Measurements from ENCODE around the gene MAPK9.

The MAPK9 gene

DNA sequence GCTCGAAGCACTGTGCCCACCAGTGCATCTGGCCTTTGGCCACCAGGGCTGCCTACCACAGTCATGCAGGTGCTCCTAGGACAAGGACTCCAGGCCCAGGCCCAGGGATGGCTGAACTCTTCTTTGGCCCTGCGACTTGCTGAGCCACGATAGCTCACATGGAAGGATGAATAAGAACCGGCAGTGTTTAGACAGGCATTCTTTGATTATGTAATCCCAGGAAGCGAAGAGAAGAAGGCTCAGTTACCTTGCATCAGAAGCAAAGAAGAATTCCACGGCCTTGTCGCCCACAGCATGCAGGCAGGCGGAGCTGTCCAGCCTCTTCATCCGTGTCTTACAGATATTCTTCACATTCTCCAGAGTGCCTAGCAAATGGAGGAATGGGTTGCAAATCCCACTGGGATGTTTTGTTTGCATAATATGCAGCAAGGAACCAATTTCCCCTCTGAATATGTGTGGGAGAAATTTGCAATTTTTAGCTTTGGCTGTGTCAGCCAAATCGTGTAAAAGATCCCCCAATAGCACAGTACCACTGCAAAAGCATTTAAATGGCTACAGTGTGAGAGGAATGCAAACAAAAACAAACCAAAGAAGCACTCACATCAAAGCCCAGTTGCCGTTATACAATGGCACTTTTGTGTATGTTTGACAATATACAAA is 32.2 kb upstream of the MAPK9 start:
- TF ChIP-seq CTCF (IDR thresholded peaks at IDR 0.05; ENCODE audit: insufficient read depth, low read length, poor library complexity, severe bottlenecking), result no peak
- DNase-seq (ENCODE audit: extremely low read depth, insufficient read length), result no peak
- Histone ChIP-seq H3K36me3 (ENCODE audit: control insufficient read depth, insufficient read depth, low read length) (no peaks in the 10 kb centered on the region), H3K4me3 (replicated peaks; ENCODE audit: low read depth, low read length) (no peak overlapping the region), H3K27me3 (replicated peaks; ENCODE audit: control insufficient read depth, insufficient read depth, low read length) (no peaks in the 10 kb centered on the region)

DNA sequence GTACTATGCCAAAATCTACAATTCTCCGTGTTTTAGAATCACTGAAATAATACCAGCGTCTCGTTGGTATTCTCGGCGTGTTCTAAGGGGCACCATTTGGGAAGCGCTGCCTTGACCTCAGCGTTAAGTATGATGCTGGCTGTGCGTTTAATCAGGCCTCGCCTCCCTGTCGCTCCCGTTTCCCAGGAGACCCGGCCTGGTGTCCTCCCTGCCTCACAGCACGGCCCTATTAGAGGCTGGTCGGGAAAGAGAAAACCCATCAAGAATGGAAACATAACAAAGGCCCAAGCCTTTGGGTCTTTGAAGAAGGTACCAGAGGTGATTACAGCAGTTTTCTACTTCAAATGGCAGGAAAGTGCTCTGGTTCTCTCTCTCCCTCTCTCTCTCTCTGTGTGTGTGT is 31.3 kb upstream of the MAPK9 start:
- Histone ChIP-seq H3K36me3 (ENCODE audit: control insufficient read depth, insufficient read depth, low read length) (no peaks in the 10 kb centered on the region), H3K27me3 (replicated peaks; ENCODE audit: control insufficient read depth, insufficient read depth, low read length) (no peaks in the 10 kb centered on the region), H3K4me3 (replicated peaks; ENCODE audit: low read depth, low read length) (no peak overlapping the region)
- TF ChIP-seq CTCF (IDR thresholded peaks at IDR 0.05; ENCODE audit: insufficient read depth, low read length, poor library complexity, severe bottlenecking), result no peak
- DNase-seq (ENCODE audit: extremely low read depth, insufficient read length), result no peak

- Histone ChIP-seq H3K4me3 (replicated peaks; ENCODE audit: low read depth, low read length) (no peak overlapping the region), H3K36me3 (ENCODE audit: control insufficient read depth, insufficient read depth, low read length) (no peaks in the 10 kb centered on the region), H3K27me3 (replicated peaks; ENCODE audit: control insufficient read depth, insufficient read depth, low read length) (no peaks in the 10 kb centered on the region)
- DNase-seq (ENCODE audit: extremely low read depth, insufficient read length), result no peak
- TF ChIP-seq CTCF (IDR thresholded peaks at IDR 0.05; ENCODE audit: insufficient read depth, low read length, poor library complexity, severe bottlenecking), result no peak
Measured at GRCh38 chr5:180318456-180319089, 26.7 kb upstream of the MAPK9 start.

- no peak for TF ChIP-seq CTCF (IDR thresholded peaks at IDR 0.05; ENCODE audit: insufficient read depth, low read length, poor library complexity, severe bottlenecking)
- Histone ChIP-seq H3K27me3 (replicated peaks; ENCODE audit: control insufficient read depth, insufficient read depth, low read length) (no peaks in the 10 kb centered on the region), H3K4me3 (replicated peaks; ENCODE audit: low read depth, low read length) (no peak overlapping the region), H3K36me3 (ENCODE audit: control insufficient read depth, insufficient read depth, low read length) (no peaks in the 10 kb centered on the region)
- no peak for DNase-seq (ENCODE audit: extremely low read depth, insufficient read length)
Measured at GRCh38 chr5:180316586-180316985, 24.7 kb upstream of the MAPK9 start.

DNA sequence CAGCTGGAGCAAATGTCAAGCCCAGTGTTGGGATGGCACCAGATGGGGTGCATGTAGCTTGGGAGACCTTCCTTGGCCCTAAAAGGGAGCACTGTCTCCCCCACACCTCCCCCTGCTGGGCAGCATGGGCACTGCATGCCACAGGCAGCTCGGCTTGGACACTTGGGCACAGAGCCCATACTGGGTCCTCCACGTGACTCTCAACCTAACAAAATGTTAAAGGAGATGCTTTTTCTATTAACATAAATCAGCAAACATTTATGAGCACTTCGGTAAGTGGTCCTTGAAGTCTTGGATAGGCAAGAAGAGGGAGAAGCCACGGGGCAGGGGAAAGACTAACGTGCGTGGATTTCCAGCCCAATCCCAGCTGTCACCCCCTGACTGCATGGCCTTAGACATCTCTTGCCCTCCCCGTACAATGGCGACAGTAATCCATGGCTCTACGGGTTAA is 23.9 kb upstream of the MAPK9 start:
- no peaks in the 10 kb centered on the region for H3K27me3 ChIP-seq (replicated peaks; ENCODE audit: control insufficient read depth, insufficient read depth, low read length)
- peak; percentile 98 for TF ChIP-seq CTCF (IDR thresholded peaks at IDR 0.05; ENCODE audit: insufficient read depth, low read length, poor library complexity, severe bottlenecking)
- no peak overlapping the region for H3K4me3 ChIP-seq (replicated peaks; ENCODE audit: low read depth, low read length)
- DNase-seq (ENCODE audit: extremely low read depth, insufficient read length), result peak; percentile 47
- H3K36me3 ChIP-seq (ENCODE audit: control insufficient read depth, insufficient read depth, low read length), result no peaks in the 10 kb centered on the region

Measured in GM06990 (cell line).